ENCODE data around the gene ATP1B3.

DNA sequence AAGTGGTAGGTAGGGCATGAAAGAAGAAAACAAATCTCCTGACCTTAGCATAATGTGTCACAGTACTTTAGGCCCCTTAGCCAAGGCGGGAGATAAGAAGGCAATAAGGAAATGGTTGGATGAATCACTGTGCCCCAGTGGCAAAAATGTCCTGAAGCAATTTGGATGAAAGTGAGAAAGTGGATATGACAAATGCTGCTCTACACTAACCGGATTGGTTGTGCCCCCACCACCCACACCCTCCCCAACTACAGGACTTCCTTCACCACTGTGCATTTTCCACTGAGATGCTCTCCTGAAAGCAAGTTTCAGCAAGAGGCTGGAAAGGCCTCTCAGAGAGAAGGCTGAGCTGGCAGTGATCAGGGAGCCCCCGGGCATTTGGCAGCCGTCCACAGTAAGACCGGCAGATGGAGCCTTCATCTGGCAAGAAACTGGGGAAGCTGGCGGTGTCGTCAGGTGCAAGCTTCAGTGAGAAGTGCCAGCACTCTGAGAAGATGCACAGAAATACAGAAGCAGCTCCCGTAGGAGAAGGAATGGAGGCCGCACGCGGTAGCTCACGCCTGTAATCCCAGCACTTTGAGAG is 63.8 kb downstream of the ATP1B3 start:
- TF ChIP-seq POLR2AphosphoS5 (IDR thresholded peaks at IDR 0.05), result no peak
- TF ChIP-seq, protein P1, sequence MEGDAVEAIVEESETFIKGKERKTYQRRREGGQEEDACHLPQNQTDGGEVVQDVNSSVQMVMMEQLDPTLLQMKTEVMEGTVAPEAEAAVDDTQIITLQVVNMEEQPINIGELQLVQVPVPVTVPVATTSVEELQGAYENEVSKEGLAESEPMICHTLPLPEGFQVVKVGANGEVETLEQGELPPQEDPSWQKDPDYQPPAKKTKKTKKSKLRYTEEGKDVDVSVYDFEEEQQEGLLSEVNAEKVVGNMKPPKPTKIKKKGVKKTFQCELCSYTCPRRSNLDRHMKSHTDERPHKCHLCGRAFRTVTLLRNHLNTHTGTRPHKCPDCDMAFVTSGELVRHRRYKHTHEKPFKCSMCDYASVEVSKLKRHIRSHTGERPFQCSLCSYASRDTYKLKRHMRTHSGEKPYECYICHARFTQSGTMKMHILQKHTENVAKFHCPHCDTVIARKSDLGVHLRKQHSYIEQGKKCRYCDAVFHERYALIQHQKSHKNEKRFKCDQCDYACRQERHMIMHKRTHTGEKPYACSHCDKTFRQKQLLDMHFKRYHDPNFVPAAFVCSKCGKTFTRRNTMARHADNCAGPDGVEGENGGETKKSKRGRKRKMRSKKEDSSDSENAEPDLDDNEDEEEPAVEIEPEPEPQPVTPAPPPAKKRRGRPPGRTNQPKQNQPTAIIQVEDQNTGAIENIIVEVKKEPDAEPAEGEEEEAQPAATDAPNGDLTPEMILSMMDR (IDR thresholded peaks at IDR 0.05; ENCODE audit: poor library complexity, severe bottlenecking), result no peak
- TF ChIP-seq EP300 (conservative IDR thresholded peaks at IDR 0.05; ENCODE audit: poor library complexity, severe bottlenecking), result no peak
- TF ChIP-seq EZH2 (IDR thresholded peaks at IDR 0.05; ENCODE audit: borderline replicate concordance, insufficient read depth, low read length, poor library complexity, severe bottlenecking), result no peak
- TF ChIP-seq, protein P2, sequence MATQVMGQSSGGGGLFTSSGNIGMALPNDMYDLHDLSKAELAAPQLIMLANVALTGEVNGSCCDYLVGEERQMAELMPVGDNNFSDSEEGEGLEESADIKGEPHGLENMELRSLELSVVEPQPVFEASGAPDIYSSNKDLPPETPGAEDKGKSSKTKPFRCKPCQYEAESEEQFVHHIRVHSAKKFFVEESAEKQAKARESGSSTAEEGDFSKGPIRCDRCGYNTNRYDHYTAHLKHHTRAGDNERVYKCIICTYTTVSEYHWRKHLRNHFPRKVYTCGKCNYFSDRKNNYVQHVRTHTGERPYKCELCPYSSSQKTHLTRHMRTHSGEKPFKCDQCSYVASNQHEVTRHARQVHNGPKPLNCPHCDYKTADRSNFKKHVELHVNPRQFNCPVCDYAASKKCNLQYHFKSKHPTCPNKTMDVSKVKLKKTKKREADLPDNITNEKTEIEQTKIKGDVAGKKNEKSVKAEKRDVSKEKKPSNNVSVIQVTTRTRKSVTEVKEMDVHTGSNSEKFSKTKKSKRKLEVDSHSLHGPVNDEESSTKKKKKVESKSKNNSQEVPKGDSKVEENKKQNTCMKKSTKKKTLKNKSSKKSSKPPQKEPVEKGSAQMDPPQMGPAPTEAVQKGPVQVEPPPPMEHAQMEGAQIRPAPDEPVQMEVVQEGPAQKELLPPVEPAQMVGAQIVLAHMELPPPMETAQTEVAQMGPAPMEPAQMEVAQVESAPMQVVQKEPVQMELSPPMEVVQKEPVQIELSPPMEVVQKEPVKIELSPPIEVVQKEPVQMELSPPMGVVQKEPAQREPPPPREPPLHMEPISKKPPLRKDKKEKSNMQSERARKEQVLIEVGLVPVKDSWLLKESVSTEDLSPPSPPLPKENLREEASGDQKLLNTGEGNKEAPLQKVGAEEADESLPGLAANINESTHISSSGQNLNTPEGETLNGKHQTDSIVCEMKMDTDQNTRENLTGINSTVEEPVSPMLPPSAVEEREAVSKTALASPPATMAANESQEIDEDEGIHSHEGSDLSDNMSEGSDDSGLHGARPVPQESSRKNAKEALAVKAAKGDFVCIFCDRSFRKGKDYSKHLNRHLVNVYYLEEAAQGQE (IDR thresholded peaks at IDR 0.05; ENCODE audit: borderline replicate concordance), result no peak
- no peak for TF ChIP-seq RAD21 (conservative IDR thresholded peaks at IDR 0.05)

Data from neural cell (in vitro differentiated cells).